ENCODE results near the gene SAMD11.
"Not testable (repeated sequence)": the region's sequence is repeated elsewhere in the genome, so short reads cannot be mapped to it uniquely, and the experiment has no call there.

Gene SAMD11

DNA sequence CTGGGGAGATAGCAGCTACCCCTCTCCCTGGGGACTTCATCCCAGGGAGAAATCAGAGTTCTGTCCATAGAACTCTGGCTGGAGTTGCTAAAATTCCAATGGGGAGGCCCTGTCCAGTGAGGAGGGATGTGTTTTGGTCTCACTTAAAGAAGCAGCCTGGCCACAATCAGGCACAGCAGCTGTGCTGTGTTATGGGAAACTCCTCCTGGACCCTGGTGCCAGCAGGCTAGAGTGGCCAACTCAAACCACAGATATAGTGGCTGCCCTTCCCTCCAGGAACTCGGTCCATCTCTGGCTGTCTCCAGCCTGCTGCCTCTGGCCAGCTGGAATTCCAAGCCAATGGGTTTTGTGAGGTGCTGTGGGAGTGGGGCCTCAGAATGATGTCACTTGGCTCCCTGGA, 37.4 kb upstream of the SAMD11 start:
- H3K27me3 ChIP-seq (ENCODE audit: control insufficient read depth, low read length) = peaks cover 36% of the 10 kb centered on the region
- TF ChIP-seq EZH2phosphoT487 (IDR thresholded peaks at IDR 0.05; ENCODE audit: borderline replicate concordance, low read length) = no peak
- TF ChIP-seq, protein P1, sequence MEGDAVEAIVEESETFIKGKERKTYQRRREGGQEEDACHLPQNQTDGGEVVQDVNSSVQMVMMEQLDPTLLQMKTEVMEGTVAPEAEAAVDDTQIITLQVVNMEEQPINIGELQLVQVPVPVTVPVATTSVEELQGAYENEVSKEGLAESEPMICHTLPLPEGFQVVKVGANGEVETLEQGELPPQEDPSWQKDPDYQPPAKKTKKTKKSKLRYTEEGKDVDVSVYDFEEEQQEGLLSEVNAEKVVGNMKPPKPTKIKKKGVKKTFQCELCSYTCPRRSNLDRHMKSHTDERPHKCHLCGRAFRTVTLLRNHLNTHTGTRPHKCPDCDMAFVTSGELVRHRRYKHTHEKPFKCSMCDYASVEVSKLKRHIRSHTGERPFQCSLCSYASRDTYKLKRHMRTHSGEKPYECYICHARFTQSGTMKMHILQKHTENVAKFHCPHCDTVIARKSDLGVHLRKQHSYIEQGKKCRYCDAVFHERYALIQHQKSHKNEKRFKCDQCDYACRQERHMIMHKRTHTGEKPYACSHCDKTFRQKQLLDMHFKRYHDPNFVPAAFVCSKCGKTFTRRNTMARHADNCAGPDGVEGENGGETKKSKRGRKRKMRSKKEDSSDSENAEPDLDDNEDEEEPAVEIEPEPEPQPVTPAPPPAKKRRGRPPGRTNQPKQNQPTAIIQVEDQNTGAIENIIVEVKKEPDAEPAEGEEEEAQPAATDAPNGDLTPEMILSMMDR (IDR thresholded peaks at IDR 0.05; ENCODE audit: low read depth, low read length, poor library complexity, severe bottlenecking) = no peak

DNA sequence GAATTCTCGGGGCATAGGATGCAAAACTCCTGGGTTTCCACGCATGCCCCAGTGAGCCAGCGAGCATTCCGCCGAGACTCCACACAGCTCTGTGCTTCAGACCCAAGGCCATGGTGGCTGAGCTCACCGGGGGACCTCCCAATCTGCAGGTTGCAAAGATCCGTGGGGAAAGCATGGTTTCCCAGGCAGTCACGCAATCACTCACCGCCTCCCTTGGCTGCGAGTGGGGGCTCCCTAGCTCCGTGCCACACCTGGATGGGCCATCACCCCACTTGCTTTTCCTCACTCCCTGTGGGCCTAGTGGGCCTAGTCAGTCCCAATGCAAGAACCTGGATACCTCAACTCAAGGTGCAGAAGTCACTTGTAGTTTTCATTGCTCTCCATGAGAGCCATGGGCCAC, 37.0 kb upstream of the SAMD11 start:
- H4K20me1 ChIP-seq (ENCODE audit: control insufficient read depth, insufficient read depth, low read depth, low read length) = no peaks in the 10 kb centered on the region
- H3K4me3 ChIP-seq (ENCODE audit: low read length) = no peak overlapping the region
- H3K27ac ChIP-seq (ENCODE audit: low read depth, low read length) = no peak overlapping the region
- no peaks in the 10 kb centered on the region for H3K4me1 ChIP-seq (ENCODE audit: control insufficient read depth, low read length)
- H3K27me3 ChIP-seq (ENCODE audit: control insufficient read depth, low read length) = peaks cover 36% of the 10 kb centered on the region
- H3K9me3 ChIP-seq (ENCODE audit: control insufficient read depth, insufficient read depth, low read length) = no peaks in the 10 kb centered on the region
- TF ChIP-seq EZH2phosphoT487 (IDR thresholded peaks at IDR 0.05; ENCODE audit: borderline replicate concordance, low read length) = no peak
- TF ChIP-seq, protein P1 (IDR thresholded peaks at IDR 0.05; ENCODE audit: low read depth, low read length, poor library complexity, severe bottlenecking) = no peak
- no peaks in the 10 kb centered on the region for H3K9me2 ChIP-seq (replicated peaks; ENCODE audit: control insufficient read depth, low read length)
- H3K36me3 ChIP-seq (ENCODE audit: control insufficient read depth, low read length) = no peaks in the 10 kb centered on the region
- H3K4me2 ChIP-seq (ENCODE audit: low read length) = no peak overlapping the region
- H3K79me2 ChIP-seq (ENCODE audit: control insufficient read depth, low read length) = no peaks in the 10 kb centered on the region
- no peaks in the 10 kb centered on the region for H3F3A ChIP-seq (ENCODE audit: control insufficient read depth, insufficient read depth)

More for the DNA sequence above, 37.4 kb upstream of the SAMD11 start:
- Histone ChIP-seq H4K20me1 (ENCODE audit: control insufficient read depth, insufficient read depth, low read depth, low read length) (no peaks in the 10 kb centered on the region), H3K9me2 (replicated peaks; ENCODE audit: control insufficient read depth, low read length) (no peaks in the 10 kb centered on the region), H3K4me1 (ENCODE audit: control insufficient read depth, low read length) (no peaks in the 10 kb centered on the region), H3K79me2 (ENCODE audit: control insufficient read depth, low read length) (no peaks in the 10 kb centered on the region), H3F3A (ENCODE audit: control insufficient read depth, insufficient read depth) (no peaks in the 10 kb centered on the region), H3K4me3 (ENCODE audit: low read length) (no peak overlapping the region), H3K4me2 (ENCODE audit: low read length) (no peak overlapping the region), H3K27ac (ENCODE audit: low read depth, low read length) (no peak overlapping the region), H3K36me3 (ENCODE audit: control insufficient read depth, low read length) (no peaks in the 10 kb centered on the region), H3K9me3 (ENCODE audit: control insufficient read depth, insufficient read depth, low read length) (no peaks in the 10 kb centered on the region)

DNA sequence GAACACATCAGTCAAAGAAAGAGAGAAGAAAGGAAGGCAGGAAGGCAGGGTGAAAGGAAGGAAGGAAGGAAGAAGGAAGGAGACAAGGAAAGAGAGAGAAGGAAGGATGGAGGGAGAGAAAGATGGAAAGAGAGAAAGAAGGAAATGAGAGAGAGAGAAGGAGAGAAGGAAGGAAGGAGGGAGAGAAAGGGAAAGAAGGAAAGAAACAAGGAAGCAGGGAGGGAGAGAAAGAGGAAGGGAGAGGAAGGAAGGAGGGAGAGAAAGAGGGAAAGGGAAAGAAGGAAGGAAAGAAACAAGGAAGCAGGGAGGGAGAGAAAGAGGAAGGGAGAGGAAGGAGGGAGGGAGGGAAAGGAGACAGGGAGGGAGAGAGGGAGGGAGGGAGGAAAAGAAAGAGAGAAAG, 35.4 kb upstream of the SAMD11 start:
- Histone ChIP-seq H3K4me1 (ENCODE audit: control insufficient read depth, low read length) (no peaks in the 10 kb centered on the region), H3K9me3 (ENCODE audit: control insufficient read depth, insufficient read depth, low read length) (no peaks in the 10 kb centered on the region), H3K27me3 (ENCODE audit: control insufficient read depth, low read length) (peaks cover 29% of the 10 kb centered on the region)

DNA sequence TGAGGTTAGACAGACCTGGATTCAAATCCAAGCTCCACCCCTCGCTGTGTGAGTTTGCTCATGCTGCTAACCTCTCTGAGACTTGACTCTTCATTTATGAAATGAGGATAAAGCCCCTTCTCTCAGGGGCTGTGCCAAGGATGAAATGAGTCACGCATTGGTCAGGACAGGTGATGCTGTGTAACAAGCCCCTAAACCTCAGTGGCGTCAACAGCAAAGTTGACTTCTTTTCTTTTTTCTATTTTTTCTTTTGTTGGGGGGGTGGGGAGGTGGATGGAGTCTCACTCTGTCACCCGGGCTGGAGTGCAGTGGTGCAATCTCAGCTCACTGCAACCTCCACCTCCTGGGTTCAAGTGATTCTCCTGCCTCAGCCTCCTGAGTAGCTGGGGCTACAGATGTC, 33.9 kb upstream of the SAMD11 start:
- H3K27me3 ChIP-seq (ENCODE audit: control insufficient read depth, low read length) = peaks cover 25% of the 10 kb centered on the region
- H3K9me3 ChIP-seq (ENCODE audit: control insufficient read depth, insufficient read depth, low read length); H3K4me3 ChIP-seq (ENCODE audit: low read length); H3K79me2 ChIP-seq (ENCODE audit: control insufficient read depth, low read length); H3F3A ChIP-seq (ENCODE audit: control insufficient read depth, insufficient read depth); H3K4me2 ChIP-seq (ENCODE audit: low read length); H4K20me1 ChIP-seq (ENCODE audit: control insufficient read depth, insufficient read depth, low read depth, low read length); H3K4me1 ChIP-seq (ENCODE audit: control insufficient read depth, low read length); H3K27ac ChIP-seq (ENCODE audit: low read depth, low read length); H3K9me2 ChIP-seq (replicated peaks; ENCODE audit: control insufficient read depth, low read length); H3K36me3 ChIP-seq (ENCODE audit: control insufficient read depth, low read length): not testable (repeated sequence)

More for the DNA sequence above, 35.4 kb upstream of the SAMD11 start:
- no peaks in the 10 kb centered on the region for H4K20me1 ChIP-seq (ENCODE audit: control insufficient read depth, insufficient read depth, low read depth, low read length)
- no peaks in the 10 kb centered on the region for H3K36me3 ChIP-seq (ENCODE audit: control insufficient read depth, low read length)
- no peaks in the 10 kb centered on the region for H3F3A ChIP-seq (ENCODE audit: control insufficient read depth, insufficient read depth)
- H3K27ac ChIP-seq (ENCODE audit: low read depth, low read length) = no peak overlapping the region
- H3K79me2 ChIP-seq (ENCODE audit: control insufficient read depth, low read length) = no peaks in the 10 kb centered on the region
- TF ChIP-seq, protein P1 (IDR thresholded peaks at IDR 0.05; ENCODE audit: low read depth, low read length, poor library complexity, severe bottlenecking) = no peak
- TF ChIP-seq EZH2phosphoT487 (IDR thresholded peaks at IDR 0.05; ENCODE audit: borderline replicate concordance, low read length) = no peak
- H3K4me2 ChIP-seq (ENCODE audit: low read length) = no peak overlapping the region
- no peak overlapping the region for H3K4me3 ChIP-seq (ENCODE audit: low read length)
- no peaks in the 10 kb centered on the region for H3K9me2 ChIP-seq (replicated peaks; ENCODE audit: control insufficient read depth, low read length)

DNA sequence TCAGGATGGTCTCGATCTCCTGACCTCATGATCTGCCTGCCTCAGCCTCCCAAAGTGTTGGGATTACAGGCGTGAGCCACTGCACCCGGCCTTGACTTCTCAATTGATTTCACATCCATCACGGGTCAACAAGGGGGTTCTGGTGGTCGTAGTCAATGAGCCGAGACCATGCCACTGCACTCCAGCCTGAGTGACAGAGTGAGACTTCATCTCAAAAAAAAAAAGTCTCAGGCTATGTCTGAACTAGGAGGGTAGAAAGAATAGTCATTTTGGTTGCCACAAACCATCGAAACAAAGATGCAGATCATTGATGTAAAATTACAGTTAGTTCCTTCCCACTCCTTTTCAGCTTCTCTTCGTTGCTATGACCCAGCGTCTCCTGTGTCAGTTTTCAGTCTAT, 33.5 kb upstream of the SAMD11 start:
- H3K36me3 ChIP-seq (ENCODE audit: control insufficient read depth, low read length); H3K27ac ChIP-seq (ENCODE audit: low read depth, low read length); H3K79me2 ChIP-seq (ENCODE audit: control insufficient read depth, low read length); H3F3A ChIP-seq (ENCODE audit: control insufficient read depth, insufficient read depth); H3K9me2 ChIP-seq (replicated peaks; ENCODE audit: control insufficient read depth, low read length); H3K4me1 ChIP-seq (ENCODE audit: control insufficient read depth, low read length); H3K4me3 ChIP-seq (ENCODE audit: low read length); H3K9me3 ChIP-seq (ENCODE audit: control insufficient read depth, insufficient read depth, low read length); H4K20me1 ChIP-seq (ENCODE audit: control insufficient read depth, insufficient read depth, low read depth, low read length); H3K4me2 ChIP-seq (ENCODE audit: low read length): not testable (repeated sequence)
- peaks cover 23% of the 10 kb centered on the region for H3K27me3 ChIP-seq (ENCODE audit: control insufficient read depth, low read length)
